ENCODE data around the gene CYGB.

DNA sequence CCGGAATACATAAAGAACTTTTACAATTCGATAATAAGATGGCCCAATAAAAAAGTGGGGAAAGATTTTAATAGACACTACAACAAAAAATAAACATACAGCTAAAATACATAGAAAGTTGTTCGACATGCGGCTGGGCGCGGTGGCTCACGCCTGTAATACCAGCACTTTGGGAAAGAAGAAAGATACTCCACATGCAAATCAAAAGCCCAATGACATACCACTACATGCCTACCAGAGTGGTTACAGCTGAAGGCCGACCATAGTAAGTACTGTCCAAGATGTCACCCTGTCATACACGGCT lies 11.7 kb upstream of the CYGB start:
- TF ChIP-seq NRF1 (IDR thresholded peaks at IDR 0.05; ENCODE audit: low read depth, low read length) (no peak), GABPA (IDR thresholded peaks at IDR 0.05; ENCODE audit: low read depth) (no peak), CTCF (IDR thresholded peaks at IDR 0.05) (no peak), POLR2AphosphoS5 (IDR thresholded peaks at IDR 0.05; ENCODE audit: low read depth, low read length) (no peak), USF1 (IDR thresholded peaks at IDR 0.05; ENCODE audit: borderline replicate concordance, low read depth) (no peak), SMC3 (IDR thresholded peaks at IDR 0.05; ENCODE audit: low read depth, low read length) (no peak), TAF1 (IDR thresholded peaks at IDR 0.05; ENCODE audit: borderline replicate concordance, low read depth, low read length) (no peak), RXRA (IDR thresholded peaks at IDR 0.05; ENCODE audit: borderline replicate concordance, low read depth) (no peak), RFX5 (IDR thresholded peaks at IDR 0.05; ENCODE audit: low read length) (no peak), EP300 (IDR thresholded peaks at IDR 0.05; ENCODE audit: borderline replicate concordance in 1 of 2, low read depth in 1 of 2, low read length in 1 of 2) (no peak), YY1 (IDR thresholded peaks at IDR 0.05; ENCODE audit: low read depth) (no peak)

Data from SK-N-SH (cell line).